Suppressor macrophage (primary cell): ENCODE results near the gene GAMT.

Source experiments
- DNase-seq, 4 experiments: peaks; one replicate each; pipeline ENCODE4 v3.0.0-alpha.2; 2020 to 2022

GAMT gene

GRCh38 chr19:1418496-1418775, 17.1 kb upstream of the GAMT start:
- no peak for DNase-seq

GRCh38 chr19:1417681-1418495, 16.5 kb upstream of the GAMT start:
- no peak for DNase-seq

DNA sequence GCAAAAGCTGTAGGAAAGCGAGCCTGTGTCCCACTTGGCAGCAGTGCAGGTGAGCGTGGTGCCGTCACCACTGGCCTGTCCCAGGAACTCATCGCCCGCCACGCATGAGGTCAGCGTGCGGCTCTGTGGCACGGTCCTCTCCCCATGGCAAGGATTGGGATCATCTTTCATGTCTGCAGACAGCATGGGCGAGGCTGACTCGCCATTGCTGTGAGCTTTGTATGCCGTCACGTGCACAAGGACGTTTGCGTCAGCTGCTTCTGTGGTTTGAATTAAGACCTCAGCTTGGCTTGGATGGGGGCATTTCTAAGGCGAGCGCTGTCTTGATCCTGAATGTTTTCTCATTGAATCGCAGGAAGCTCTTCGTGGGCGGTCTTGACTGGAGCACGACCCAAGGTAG, 15.8 kb upstream of the GAMT start:
- no peak for DNase-seq

DNA sequence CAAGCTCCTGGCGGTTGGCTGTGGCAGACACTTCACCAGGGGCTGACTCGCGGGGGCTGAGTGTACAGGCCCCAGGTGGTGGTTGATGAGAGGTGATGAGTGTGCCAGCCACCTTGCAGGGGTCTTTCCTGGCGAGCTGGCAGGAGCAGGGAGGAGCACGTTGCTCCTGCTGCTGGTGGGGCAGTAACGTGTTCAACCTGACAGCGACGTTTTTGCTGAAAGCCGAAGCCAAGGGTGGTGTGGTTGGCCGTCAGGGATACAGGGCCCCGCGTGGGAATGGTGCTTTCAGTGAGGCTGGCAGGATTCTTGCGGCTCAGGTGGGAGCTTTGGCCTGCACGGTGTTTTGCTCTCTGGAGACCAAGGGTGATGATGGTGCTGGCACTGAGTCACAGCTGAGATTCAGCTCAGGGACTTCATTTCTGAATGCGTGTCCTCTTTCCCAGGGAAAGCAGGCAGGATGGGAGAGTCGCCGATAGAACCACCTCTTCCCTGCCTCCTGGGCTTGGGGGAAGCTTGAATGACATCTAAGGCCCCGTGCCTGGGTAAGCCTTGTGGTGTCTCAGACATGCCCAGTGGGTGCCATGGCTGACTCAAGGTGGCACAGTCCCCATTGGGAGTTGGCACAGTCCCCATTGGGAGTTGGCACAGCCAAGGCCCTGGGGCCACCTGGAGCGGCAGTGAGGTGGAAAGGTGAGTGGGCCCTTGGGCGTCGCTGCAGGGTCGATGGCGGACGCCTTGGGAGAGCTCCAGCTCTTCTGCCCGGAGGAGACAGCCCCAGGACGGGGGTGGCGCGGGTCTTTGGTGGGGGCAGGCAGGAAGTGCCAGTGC, 14.9 kb upstream of the GAMT start:
- DNase-seq, result no peak

- no peak for DNase-seq
Observed at GRCh38 chr19:1412995-1413800, 11.9 kb upstream of the GAMT start.

GRCh38 chr19:1412323-1412923, 11.1 kb upstream of the GAMT start:
- DNase-seq, result no peak

DNA sequence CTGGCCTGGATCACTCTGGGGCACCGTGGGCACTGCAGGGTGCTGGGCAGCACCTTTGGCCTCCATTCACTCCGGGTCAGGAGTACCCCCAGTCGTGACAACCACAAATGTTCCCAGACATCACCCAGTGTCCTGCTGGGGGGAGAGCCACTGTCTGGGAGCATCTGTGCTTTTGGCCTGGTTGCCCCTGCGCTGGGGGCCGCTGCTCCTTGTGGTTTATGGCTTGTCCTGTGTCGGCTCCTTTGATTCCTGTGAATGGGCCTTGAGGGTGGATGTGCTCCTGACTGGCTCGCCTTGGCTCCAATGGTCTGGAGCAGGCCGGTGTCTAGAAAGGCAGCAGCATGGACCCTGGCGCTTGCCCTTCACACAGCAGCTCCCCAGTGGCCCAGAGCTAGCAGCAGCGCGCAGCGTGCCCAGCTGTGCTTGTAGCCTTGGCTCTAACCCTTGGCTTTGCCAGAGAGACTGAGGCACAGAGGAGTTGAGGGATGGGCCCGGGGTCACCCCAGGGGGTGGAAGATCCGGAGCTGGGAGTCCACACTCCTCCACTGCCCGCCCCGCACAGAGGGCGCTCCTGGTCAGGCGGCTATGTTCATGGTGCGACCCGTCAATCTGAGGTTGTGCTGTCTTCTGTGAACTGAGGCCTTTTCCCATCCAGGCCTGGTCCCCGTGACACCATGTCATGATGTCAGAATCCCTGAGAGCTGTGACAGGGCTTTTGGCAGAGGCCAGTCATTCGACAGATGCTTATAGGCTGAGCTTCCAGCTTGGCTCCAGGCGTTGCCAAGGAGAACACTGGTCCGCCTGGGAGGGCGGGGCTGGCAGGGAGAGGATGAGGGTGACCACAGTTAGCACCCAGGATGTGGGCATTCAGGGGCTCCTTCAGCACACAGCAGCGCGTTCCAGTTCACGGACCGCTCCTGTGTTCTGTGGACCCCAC, 10.2 kb upstream of the GAMT start:
- DNase-seq, result no peak

- DNase-seq, result no peak
Observed at GRCh38 chr19:1410789-1411188, 9.4 kb upstream of the GAMT start.

DNA sequence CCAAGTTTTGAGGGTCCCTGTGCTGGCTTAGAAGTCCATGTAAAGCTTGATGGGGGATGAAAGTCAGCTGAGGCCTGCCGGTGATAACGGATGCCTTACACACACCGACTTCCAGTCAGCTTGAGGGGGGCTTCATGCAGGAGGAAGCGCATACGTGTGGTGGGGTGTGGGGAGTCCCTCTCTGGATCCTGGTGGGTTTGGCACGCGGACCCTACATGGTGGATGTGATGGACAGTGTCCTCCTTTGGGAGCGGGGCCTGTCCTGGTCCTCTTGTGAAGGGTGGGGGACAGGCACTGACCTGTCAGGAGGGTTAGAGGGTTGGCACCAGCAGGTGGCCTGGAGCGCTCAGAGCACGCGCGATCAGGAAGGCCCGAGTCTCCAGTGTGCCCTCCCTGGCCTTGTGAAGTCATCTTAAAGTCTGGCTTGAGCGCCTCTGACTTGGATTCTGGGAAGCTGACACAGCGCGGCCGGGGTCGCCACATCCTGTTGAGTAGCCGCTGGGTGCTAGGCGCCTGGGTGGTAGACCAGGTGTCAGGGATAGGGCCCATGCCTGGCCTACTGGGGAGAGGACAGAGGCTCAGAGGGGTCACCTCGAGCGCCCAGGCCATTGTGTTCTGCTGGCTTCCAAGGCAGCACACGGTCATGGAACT, 8.9 kb upstream of the GAMT start:
- peak in 3 of 4 experiments; percentile 16 to 43 (median 19) for DNase-seq

DNA sequence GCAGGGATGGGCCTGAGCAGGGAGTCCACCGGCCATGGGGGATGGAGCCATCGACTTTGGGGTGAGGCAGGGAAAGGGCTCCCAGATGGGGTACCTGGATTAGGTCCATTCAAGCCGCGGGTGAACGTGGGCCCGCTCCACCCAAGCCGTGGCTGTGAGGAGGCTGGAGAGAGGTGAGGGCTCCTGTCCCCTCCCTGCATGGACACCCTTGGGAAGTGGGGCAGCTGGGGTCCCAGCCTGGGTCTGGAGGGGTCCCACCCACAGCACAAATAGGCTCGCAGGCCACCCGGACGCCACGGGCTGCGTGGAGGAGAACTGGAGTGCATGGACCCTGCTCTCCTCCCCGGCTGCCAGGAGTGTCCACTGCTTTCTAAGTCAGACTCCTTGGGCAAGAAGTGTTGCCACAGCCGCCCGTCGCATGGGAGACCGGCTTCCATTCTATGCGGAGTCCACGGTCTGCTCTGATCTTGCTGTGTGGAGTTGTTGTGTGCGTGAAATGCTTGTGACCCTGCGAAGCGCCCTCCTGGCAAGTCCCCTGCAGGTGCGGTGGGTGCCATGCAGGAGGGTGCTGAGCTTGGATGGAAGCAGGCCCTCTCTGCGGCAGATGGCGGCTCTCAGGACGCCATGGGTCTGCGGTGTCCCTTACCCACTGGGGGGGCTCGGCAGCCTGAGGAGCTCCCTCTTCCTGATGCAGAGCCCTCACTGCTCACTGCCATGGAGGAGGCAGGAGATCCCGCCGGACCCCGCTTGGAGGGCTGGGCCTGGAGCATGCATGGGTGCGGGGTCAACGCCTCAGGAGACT, 8.1 kb upstream of the GAMT start:
- DNase-seq, result no peak

GRCh38 chr19:1408300-1409203, 7.2 kb upstream of the GAMT start:
- peak; percentile 49 to 80 (median 64) for DNase-seq

DNA sequence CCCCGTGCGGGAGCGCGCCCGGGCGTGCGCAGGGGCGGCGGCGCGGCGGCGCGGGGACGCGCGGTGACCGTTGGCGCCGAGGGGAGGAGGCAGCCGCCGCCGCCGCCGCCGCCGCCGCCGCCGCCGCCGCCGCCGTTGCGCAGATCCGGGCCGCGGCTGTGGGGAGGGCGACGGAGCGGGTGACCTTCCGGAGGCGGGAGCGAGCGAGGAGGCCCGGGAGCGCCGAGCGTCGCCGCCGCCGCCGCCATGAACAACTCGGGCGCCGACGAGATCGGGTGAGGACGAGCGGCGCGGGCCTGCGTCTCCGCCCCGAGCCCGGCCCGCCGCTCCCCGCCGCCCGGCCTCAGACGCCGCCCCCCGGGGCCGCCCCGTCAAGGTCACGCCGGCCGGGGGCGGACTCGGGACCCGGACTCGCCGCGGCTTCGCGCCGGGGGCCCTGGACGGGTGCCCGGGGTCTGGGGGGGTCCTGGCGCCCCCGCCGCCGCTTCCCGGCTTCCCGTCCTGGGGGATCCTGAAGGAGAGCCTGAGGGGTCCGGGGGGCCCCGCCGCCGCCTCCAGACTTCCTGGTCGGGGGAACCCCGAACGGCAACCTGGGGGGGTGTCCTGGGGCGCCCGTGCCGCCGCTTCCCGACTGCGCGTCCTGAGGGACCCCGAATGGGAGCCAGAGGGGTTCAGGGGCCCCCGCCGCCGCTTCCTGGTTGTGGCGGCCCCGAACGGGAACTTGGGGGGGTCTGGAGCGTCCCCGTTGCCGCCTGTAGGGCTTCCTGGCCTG, 6.4 kb upstream of the GAMT start, which contains the start of gene DAZAP1:
Gene DAZAP1 (plus strand): TSS at position 59 of the 772 bp plus-strand sequence. CDS start 188 bp downstream, at position 247.
- peak in 3 of 4 experiments; percentile 35 to 56 (median 36) for DNase-seq

- DNase-seq, result peak; percentile 99 to 100 (median 100)
Observed at GRCh38 chr19:1406774-1407527, 5.6 kb upstream of the GAMT start.

GRCh38 chr19:1402411-1403070, 1.2 kb upstream of the GAMT start:
- peak in 3 of 4 experiments; percentile 22 to 46 (median 28) for DNase-seq

GRCh38 chr19:1401889-1402217, 511 bp upstream of the GAMT start:
- DNase-seq, result no peak

- DNase-seq, result peak in 2 of 4 experiments; percentile 41 to 48
Observed at GRCh38 chr19:1400281-1401137, 833 bp downstream of the GAMT start.
